Vagina (tissue), 2 donors: Measurements from ENCODE around the gene APOBEC3F.

Source experiments
- POLR2A ChIP-seq, 2 donors: fragments of 450-650 bp; IDR thresholded peaks; one replicate each; pipeline ENCODE4 v1.6.1; 2017; ENCODE audit warnings: antibody characterized with exemption in 2 of 2, mild to moderate bottlenecking in 2 of 2, moderate library complexity in 2 of 2
- POLR2AphosphoS5 ChIP-seq, 2 donors: sonication (generic); formaldehyde crosslinking; IDR thresholded peaks; one replicate each; pipeline ENCODE4 v1.9.0; 2017; ENCODE audit warnings: antibody characterized with exemption in 2 of 2, mild to moderate bottlenecking in 2 of 2, low read depth in 1 of 2; ENCODE audit not compliant: insufficient read depth in 1 of 2
- TF ChIP-seq, protein P1 (sequence below), 3 experiments: fragments of 450-650 bp in 2 of 3; fragments of 200-600 bp in 1 of 3; sonication (generic) in 1 of 3; IDR thresholded peaks; one replicate each; pipeline ENCODE4 v1.5.1; 2017 to 2019; ENCODE audit warnings: antibody characterized with exemption in 3 of 3, mild to moderate bottlenecking in 2 of 3, moderate library complexity in 2 of 3

DNA sequence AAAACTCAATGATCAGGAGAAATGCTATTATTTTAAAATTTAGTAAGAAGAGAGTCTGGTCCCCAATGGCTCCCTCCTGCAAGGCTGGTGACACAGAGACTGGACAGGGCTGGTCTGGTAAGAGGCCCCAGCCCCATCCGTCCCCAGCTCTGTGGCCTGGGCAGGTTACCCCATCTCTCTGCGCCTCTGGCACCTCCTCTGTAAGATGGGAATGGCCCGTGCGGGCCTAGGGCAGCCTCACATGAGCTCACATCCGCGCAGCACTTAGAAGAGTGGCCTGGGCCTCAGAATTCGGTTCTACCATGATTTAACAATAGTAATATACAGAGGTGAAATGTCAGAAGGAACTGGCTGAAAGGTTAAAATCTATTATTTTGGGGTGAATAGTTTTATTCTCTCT lies 1.2 kb downstream of the APOBEC3F start:
- TF ChIP-seq POLR2A (IDR thresholded peaks at IDR 0.05) (no peak), POLR2AphosphoS5 (IDR thresholded peaks at IDR 0.05; ENCODE audit: insufficient read depth in 1 of 2, low read depth in 1 of 2) (no peak)
- TF ChIP-seq, protein P1, sequence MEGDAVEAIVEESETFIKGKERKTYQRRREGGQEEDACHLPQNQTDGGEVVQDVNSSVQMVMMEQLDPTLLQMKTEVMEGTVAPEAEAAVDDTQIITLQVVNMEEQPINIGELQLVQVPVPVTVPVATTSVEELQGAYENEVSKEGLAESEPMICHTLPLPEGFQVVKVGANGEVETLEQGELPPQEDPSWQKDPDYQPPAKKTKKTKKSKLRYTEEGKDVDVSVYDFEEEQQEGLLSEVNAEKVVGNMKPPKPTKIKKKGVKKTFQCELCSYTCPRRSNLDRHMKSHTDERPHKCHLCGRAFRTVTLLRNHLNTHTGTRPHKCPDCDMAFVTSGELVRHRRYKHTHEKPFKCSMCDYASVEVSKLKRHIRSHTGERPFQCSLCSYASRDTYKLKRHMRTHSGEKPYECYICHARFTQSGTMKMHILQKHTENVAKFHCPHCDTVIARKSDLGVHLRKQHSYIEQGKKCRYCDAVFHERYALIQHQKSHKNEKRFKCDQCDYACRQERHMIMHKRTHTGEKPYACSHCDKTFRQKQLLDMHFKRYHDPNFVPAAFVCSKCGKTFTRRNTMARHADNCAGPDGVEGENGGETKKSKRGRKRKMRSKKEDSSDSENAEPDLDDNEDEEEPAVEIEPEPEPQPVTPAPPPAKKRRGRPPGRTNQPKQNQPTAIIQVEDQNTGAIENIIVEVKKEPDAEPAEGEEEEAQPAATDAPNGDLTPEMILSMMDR (IDR thresholded peaks at IDR 0.05), result no peak
